OCI-LY7 (cell line): ENCODE measurements around the gene GSTA5. TPM values are rescaled to one million over a fixed set of nuclear protein-coding genes. Genes with fewer than 3 reads are reported as not detected.
"Not testable (repeated sequence)": the region's sequence is repeated elsewhere in the genome, so short reads cannot be mapped to it uniquely, and the experiment has no call there.

ENCODE experiments used
- BruUV-seq: library from RNA; stranded (reverse); fragments of 400-500 nt; replicated peaks from 2 replicates; lab custom pipeline; 2021; lab: Mats Ljungman, UMichigan
- CTCF ChIA-PET: fragments of 300-600 bp; sonication (Branson Sonifier 250); formaldehyde crosslinking; loops from one replicate; lab custom pipeline; 2022; ENCODE audit warnings: antibody characterized with exemption; ENCODE audit not compliant: unreplicated experiment; lab: Charles Lee
- POLR2A ChIA-PET: fragments of 300-600 bp; sonication (Branson Sonifier 250); formaldehyde crosslinking; loops from one replicate; lab custom pipeline; 2022; ENCODE audit warnings: antibody characterized with exemption; lab: Charles Lee
- DNase-seq: peaks from one replicate; pipeline ENCODE4 v3.0.0-alpha.2; 2015; ENCODE audit warnings: low spot score
- H2AFZ ChIP-seq: fragments of 200-600 bp; sonication (generic), shearing (Covaris generic); 2 replicates; pipeline ENCODE4 v1.6.1; 2014; ENCODE audit warnings: mild to moderate bottlenecking, antibody characterized with exemption, low read length, moderate library complexity
- H3K27ac ChIP-seq: fragments of 200-600 bp; sonication (generic); 2 replicates; pipeline ENCODE4 v1.5.1; 2014; ENCODE audit warnings: mixed run types, low read depth, mild to moderate bottlenecking, moderate library complexity, low read length, inconsistent platforms; ENCODE audit not compliant: poor library complexity, severe bottlenecking
- H3K36me3 ChIP-seq: fragments of 200-600 bp; sonication (generic); 2 replicates; pipeline ENCODE4 v1.6.1; 2014; ENCODE audit warnings: mild to moderate bottlenecking, antibody characterized with exemption, low read length, moderate library complexity, mixed read lengths; ENCODE audit not compliant: insufficient read depth
- H3K4me1 ChIP-seq: fragments of 200-600 bp; sonication (generic); 2 replicates; pipeline ENCODE4 v1.5.1; 2014; ENCODE audit warnings: mild to moderate bottlenecking, low read length; ENCODE audit not compliant: insufficient read depth, poor library complexity, severe bottlenecking
- H3K4me2 ChIP-seq: fragments of 200-600 bp; sonication (generic); 2 replicates; pipeline ENCODE4 v1.6.1; 2014; ENCODE audit warnings: mild to moderate bottlenecking, low read length
- H3K4me3 ChIP-seq: fragments of 200-600 bp; sonication (generic); 2 replicates; pipeline ENCODE4 v1.5.1; 2014; ENCODE audit warnings: mild to moderate bottlenecking, low read depth, low read length; ENCODE audit not compliant: poor library complexity, severe bottlenecking
- H3K79me2 ChIP-seq: fragments of 200-600 bp; sonication (generic); 2 replicates; pipeline ENCODE4 v1.6.1; 2016; ENCODE audit warnings: low read depth, mild to moderate bottlenecking, low read length, moderate library complexity, mixed read lengths; ENCODE audit not compliant: insufficient read depth
- H3K9me2 ChIP-seq: fragments of 200-600 bp; sonication (generic); 2 replicates; pipeline ENCODE4 v1.6.1; 2016; ENCODE audit warnings: mild to moderate bottlenecking, low read length, mixed read lengths; ENCODE audit not compliant: insufficient read depth
- H3K9me3 ChIP-seq: fragments of 200-600 bp; sonication (generic); 2 replicates; pipeline ENCODE4 v1.6.1; 2014; ENCODE audit warnings: mild to moderate bottlenecking, mixed run types, low read length, mixed read lengths
- H4K20me1 ChIP-seq: fragments of 200-600 bp; sonication (generic); 2 replicates; pipeline ENCODE4 v1.6.1; 2014; ENCODE audit warnings: mild to moderate bottlenecking, antibody characterized with exemption, low read length, moderate library complexity, mixed read lengths; ENCODE audit not compliant: insufficient read depth
- CTCF ChIP-seq: fragments of 200-600 bp; sonication (generic); conservative IDR thresholded peaks from 2 replicates; pipeline ENCODE4 v1.5.1; 2014; ENCODE audit warnings: mild to moderate bottlenecking, antibody characterized with exemption, low read length, moderate library complexity, mixed read lengths
- EZH2phosphoT487 ChIP-seq: fragments of 200-600 bp; sonication (generic); IDR thresholded peaks from 2 replicates; pipeline ENCODE4 v1.6.1; 2018; ENCODE audit warnings: low read depth, borderline replicate concordance, mild to moderate bottlenecking, mixed run types, antibody characterized with exemption, low read length, moderate library complexity, mixed read lengths
- intact Hi-C: fragments of 100-400 bp; cut with micrococcal nuclease; formaldehyde crosslinking; loops from one replicate; pipeline ENCODE4 v1.10.0; 2022; ENCODE audit not compliant: unreplicated experiment
- total RNA-seq, 2 experiments: library from RNA; depleted of rRNA in 1 of 2; stranded (reverse); fragments of >200 nt in 1 of 2; shearing (Covaris generic) in 1 of 2; gene quantifications; 2 replicates each; pipeline ENCODE4 v1.2.3, GENCODE V29; 2014 to 2022

Gene GSTA5
- total RNA-seq, 2 experiments from 2014 or later, result not detected

DNA sequence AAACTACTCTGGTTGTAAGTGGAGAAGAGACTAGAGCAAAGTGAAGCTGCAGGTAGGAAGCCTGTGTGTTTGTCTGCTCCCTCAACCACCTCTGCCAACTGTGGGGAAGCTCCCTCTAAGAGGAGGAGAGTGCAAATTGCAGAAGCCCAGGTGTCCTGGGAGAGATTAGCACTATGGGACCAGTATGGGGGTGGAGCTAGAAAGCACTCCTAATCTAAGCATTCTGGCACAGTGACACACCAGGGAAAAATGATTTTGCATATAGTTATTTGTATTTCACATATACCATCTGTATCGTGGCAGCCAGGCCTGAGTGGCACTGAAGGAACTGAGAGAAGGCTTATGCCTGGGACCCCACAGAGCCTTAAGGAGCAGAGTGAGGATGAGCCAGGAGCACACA is 49.8 kb downstream of the GSTA5 start:
- ChIA-PET CTCF (no interaction called here), POLR2A (no interaction called here)
- Histone ChIP-seq H2AFZ (no peak overlapping the region), H3K79me2 (no peaks in the 10 kb centered on the region), H3K27ac (no peak overlapping the region), H3K4me3 (no peak overlapping the region), H4K20me1 (no peaks in the 10 kb centered on the region), H3K36me3 (no peaks in the 10 kb centered on the region), H3K9me2 (no peaks in the 10 kb centered on the region), H3K9me3 (no peaks in the 10 kb centered on the region), H3K4me1 (no peaks in the 10 kb centered on the region), H3K4me2 (no peak overlapping the region)
- TF ChIP-seq EZH2phosphoT487 (no peak), CTCF (no peak)
- intact Hi-C loops, result no loop called here
- no peak for DNase-seq
- no TSS peak for BruUV-seq

GRCh38 chr6:52789658-52790057 is 51.0 kb downstream of the GSTA5 start:
- H4K20me1 ChIP-seq, intact Hi-C loops, H3K27ac ChIP-seq, H3K9me2 ChIP-seq, H3K4me3 ChIP-seq, POLR2A ChIA-PET, BruUV-seq, H3K9me3 ChIP-seq, H3K36me3 ChIP-seq, H2AFZ ChIP-seq, H3K79me2 ChIP-seq, H3K4me2 ChIP-seq, CTCF ChIA-PET, H3K4me1 ChIP-seq, DNase-seq: not testable (repeated sequence)

DNA sequence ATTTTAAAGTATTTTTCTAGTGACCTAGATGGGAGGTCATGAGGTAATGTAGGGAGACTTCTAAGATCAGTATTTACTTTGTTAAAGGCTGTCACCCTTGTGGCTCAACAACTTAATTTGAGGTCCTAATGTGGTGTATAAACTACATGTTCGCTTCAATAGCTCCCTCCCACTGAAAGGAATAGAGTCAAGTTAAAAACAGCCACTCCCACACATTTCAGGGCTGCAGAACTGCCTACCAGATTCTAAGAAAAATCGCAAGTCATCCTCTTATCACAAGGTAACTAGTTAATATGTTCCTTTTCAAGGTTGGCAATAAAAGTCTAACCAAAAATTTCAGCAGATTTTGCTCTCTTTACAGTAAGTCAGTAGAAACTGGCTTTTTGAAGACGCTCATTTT is 52.1 kb downstream of the GSTA5 start:
- Histone ChIP-seq H3K79me2 (no peaks in the 10 kb centered on the region), H3K36me3 (no peaks in the 10 kb centered on the region), H3K4me3 (no peak overlapping the region), H3K4me1 (no peaks in the 10 kb centered on the region), H2AFZ (no peak overlapping the region), H3K4me2 (no peak overlapping the region), H3K9me2 (no peaks in the 10 kb centered on the region), H3K9me3 (no peaks in the 10 kb centered on the region), H4K20me1 (no peaks in the 10 kb centered on the region), H3K27ac (no peak overlapping the region)
- ChIA-PET POLR2A (no interaction called here), CTCF (no interaction called here)
- intact Hi-C loops, result no loop called here
- no peak for DNase-seq
- TF ChIP-seq EZH2phosphoT487 (no peak), CTCF (no peak)
- no TSS peak for BruUV-seq
